GM23338 (cell line): ENCODE data around the gene ELAC2. TPM values are rescaled to one million over a fixed set of nuclear protein-coding genes. Genes with fewer than 3 reads are reported as not detected.

Experiments
- ATAC-seq: fragments of 200-7000 bp; cut with Tn5 transposase; 3 replicates; pipeline ENCODE4 v1.9.1; 2020
- DNase-seq: peaks from one replicate; pipeline ENCODE4 v3.0.0-alpha.2; 2015; ENCODE audit warnings: low spot score
- H2AFZ ChIP-seq: fragments of 200-600 bp; sonication (generic); 2 replicates; pipeline ENCODE4 v1.8.0; 2016; ENCODE audit warnings: antibody characterized with exemption, mild to moderate bottlenecking, moderate library complexity
- H3F3A ChIP-seq: fragments of 200-600 bp; sonication (generic); replicated peaks from 2 replicates; pipeline ENCODE4 v1.8.0; 2017; ENCODE audit warnings: antibody characterized with exemption, mixed run types, low read depth
- H3K27ac ChIP-seq: fragments of 200-600 bp; sonication (generic); 2 replicates; pipeline ENCODE4 v1.6.1; 2016; ENCODE audit warnings: low read depth
- H3K27me3 ChIP-seq: fragments of 200-600 bp; sonication (generic); 2 replicates; pipeline ENCODE4 v1.8.0; 2016; ENCODE audit warnings: mild to moderate bottlenecking, mixed run types, moderate library complexity; ENCODE audit not compliant: insufficient read depth
- H3K36me3 ChIP-seq: fragments of 200-600 bp; sonication (generic); 2 replicates; pipeline ENCODE4 v1.8.0; 2016; ENCODE audit warnings: mild to moderate bottlenecking; ENCODE audit not compliant: insufficient read depth
- H3K4me1 ChIP-seq: fragments of 200-600 bp; sonication (generic); 2 replicates; pipeline ENCODE4 v1.8.0; 2016; ENCODE audit warnings: mild to moderate bottlenecking, moderate library complexity; ENCODE audit not compliant: insufficient read depth
- H3K4me2 ChIP-seq: fragments of 200-600 bp; sonication (generic); 2 replicates; pipeline ENCODE4 v1.7.1; 2017; ENCODE audit warnings: mixed run types
- H3K4me3 ChIP-seq: fragments of 200-600 bp; sonication (generic); 2 replicates; pipeline ENCODE4 v1.6.1; 2016; ENCODE audit warnings: mixed run types
- H3K79me2 ChIP-seq: fragments of 200-600 bp; sonication (generic); replicated peaks from 2 replicates; pipeline ENCODE4 v1.8.0; 2017; ENCODE audit warnings: mild to moderate bottlenecking; ENCODE audit not compliant: insufficient read depth
- H3K9me2 ChIP-seq: fragments of 200-600 bp; sonication (generic); 2 replicates; pipeline ENCODE4 v1.8.0; 2017; ENCODE audit not compliant: insufficient read depth
- H4K20me1 ChIP-seq: fragments of 200-600 bp; sonication (generic); replicated peaks from 2 replicates; pipeline ENCODE4 v1.8.0; 2017; ENCODE audit warnings: mild to moderate bottlenecking; ENCODE audit not compliant: insufficient read depth
- H3K27ac Mint-ChIP-seq: 2 replicates; pipeline ENCODE4 v1.8.0; 2020; ENCODE audit warnings: inconsistent platforms, mild to moderate bottlenecking, moderate library complexity, mixed read lengths
- H3K27me3 Mint-ChIP-seq: 3 replicates; pipeline ENCODE4 v1.8.0; 2022; ENCODE audit warnings: low read depth, mild to moderate bottlenecking, moderate library complexity, mixed read lengths, inconsistent platforms; ENCODE audit not compliant: insufficient read depth, poor library complexity
- H3K36me3 Mint-ChIP-seq: 3 replicates; pipeline ENCODE4 v1.8.0; 2021; ENCODE audit warnings: low read depth, mild to moderate bottlenecking, inconsistent platforms, moderate library complexity, mixed read lengths
- H3K4me1 Mint-ChIP-seq: 3 replicates; pipeline ENCODE4 v1.8.0; 2020; ENCODE audit warnings: mild to moderate bottlenecking, inconsistent platforms, mixed read lengths
- H3K4me3 Mint-ChIP-seq: 3 replicates; pipeline ENCODE4 v1.8.0; 2021; ENCODE audit warnings: moderate library complexity, mild to moderate bottlenecking, inconsistent platforms, mixed read lengths
- H3K9me3 Mint-ChIP-seq: 3 replicates; pipeline ENCODE4 v1.8.0; 2020; ENCODE audit warnings: moderate library complexity, mild to moderate bottlenecking, inconsistent platforms, mixed read lengths
- CREB1 ChIP-seq: fragments of 250-450 bp; sonication (Bioruptor Pico); IDR thresholded peaks from 2 replicates; pipeline ENCODE4 v1.5.0; 2020; ENCODE audit warnings: low read depth, mild to moderate bottlenecking, moderate library complexity
- EZH2 ChIP-seq: fragments of 200-600 bp; sonication (generic); IDR thresholded peaks from one replicate; pipeline ENCODE4 v1.8.0; 2017; ENCODE audit warnings: antibody characterized with exemption, mild to moderate bottlenecking, low read depth; ENCODE audit not compliant: unreplicated experiment
- EZH2phosphoT487 ChIP-seq: fragments of 200-600 bp; sonication (generic); IDR thresholded peaks from one replicate; pipeline ENCODE4 v1.8.1; 2018; ENCODE audit warnings: antibody characterized with exemption; ENCODE audit not compliant: unreplicated experiment
- JUNB ChIP-seq: IDR thresholded peaks from one replicate; pipeline ENCODE4 v1.6.1; 2016; ENCODE audit warnings: antibody characterized with exemption; ENCODE audit not compliant: unreplicated experiment
- NANOG ChIP-seq: IDR thresholded peaks from 2 replicates; pipeline ENCODE4 v1.6.1; 2016; ENCODE audit warnings: antibody characterized with exemption, borderline replicate concordance
- POLR2AphosphoS5 ChIP-seq: IDR thresholded peaks from 2 replicates; pipeline ENCODE4 v1.6.1; 2016; ENCODE audit warnings: antibody characterized with exemption, low read depth
- STAT1 ChIP-seq: IDR thresholded peaks from one replicate; pipeline ENCODE4 v1.6.1; 2016; ENCODE audit warnings: antibody characterized with exemption; ENCODE audit not compliant: unreplicated experiment
- ZNF114 ChIP-seq: fragments of 250-450 bp; sonication (Bioruptor Pico); IDR thresholded peaks from 2 replicates; pipeline ENCODE4 v1.5.0; 2020; ENCODE audit warnings: mild to moderate bottlenecking, moderate library complexity
- ZNF331 ChIP-seq: fragments of 250-450 bp; sonication (Bioruptor Pico); IDR thresholded peaks from 2 replicates; pipeline ENCODE4 v1.5.0; 2020; ENCODE audit warnings: low read depth, mild to moderate bottlenecking, moderate library complexity
- polyA plus RNA-seq: library from polyadenylated mRNA; unstranded; fragments of >200 nt; fragmentation: Nextera tagmentation; extraction: Ambion mirVana; gene quantifications from 2 replicates; pipeline ENCODE4 v1.2.1, GENCODE V29; 2016
- total RNA-seq: library from RNA; depleted of rRNA; stranded (reverse); fragments of >200 nt; shearing (Covaris generic); gene quantifications from 2 replicates; pipeline ENCODE4 v1.2.3, GENCODE V29; 2014
- TF ChIP-seq, protein P1 (sequence below): fragments of 250-450 bp; sonication (Bioruptor Pico); IDR thresholded peaks from 2 replicates; pipeline ENCODE4 v1.5.0; 2020; ENCODE audit warnings: mild to moderate bottlenecking, moderate library complexity
- TF ChIP-seq, protein P2 (sequence below), 2 experiments: fragments of 200-600 bp in 1 of 2; sonication (generic) in 1 of 2; conservative IDR thresholded peaks; 2 replicates each; pipeline versions ENCODE4 v1.5.1 to v1.6.1; 2016 to 2017; ENCODE audit warnings: antibody characterized with exemption in 2 of 2, low read depth in 2 of 2, mild to moderate bottlenecking in 2 of 2, moderate library complexity in 1 of 2
- TF ChIP-seq, protein P3 (sequence below): IDR thresholded peaks from one replicate; pipeline ENCODE4 v1.6.1; 2018; ENCODE audit warnings: antibody characterized with exemption; ENCODE audit not compliant: unreplicated experiment
- TF ChIP-seq, protein P4 (sequence below): IDR thresholded peaks from 2 replicates; pipeline ENCODE4 v1.6.1; 2016; ENCODE audit warnings: antibody characterized with exemption

Gene ELAC2
- total and polyA plus RNA-seq, 2 experiments from 2014 or later = 49.9 to 203 TPM

DNA sequence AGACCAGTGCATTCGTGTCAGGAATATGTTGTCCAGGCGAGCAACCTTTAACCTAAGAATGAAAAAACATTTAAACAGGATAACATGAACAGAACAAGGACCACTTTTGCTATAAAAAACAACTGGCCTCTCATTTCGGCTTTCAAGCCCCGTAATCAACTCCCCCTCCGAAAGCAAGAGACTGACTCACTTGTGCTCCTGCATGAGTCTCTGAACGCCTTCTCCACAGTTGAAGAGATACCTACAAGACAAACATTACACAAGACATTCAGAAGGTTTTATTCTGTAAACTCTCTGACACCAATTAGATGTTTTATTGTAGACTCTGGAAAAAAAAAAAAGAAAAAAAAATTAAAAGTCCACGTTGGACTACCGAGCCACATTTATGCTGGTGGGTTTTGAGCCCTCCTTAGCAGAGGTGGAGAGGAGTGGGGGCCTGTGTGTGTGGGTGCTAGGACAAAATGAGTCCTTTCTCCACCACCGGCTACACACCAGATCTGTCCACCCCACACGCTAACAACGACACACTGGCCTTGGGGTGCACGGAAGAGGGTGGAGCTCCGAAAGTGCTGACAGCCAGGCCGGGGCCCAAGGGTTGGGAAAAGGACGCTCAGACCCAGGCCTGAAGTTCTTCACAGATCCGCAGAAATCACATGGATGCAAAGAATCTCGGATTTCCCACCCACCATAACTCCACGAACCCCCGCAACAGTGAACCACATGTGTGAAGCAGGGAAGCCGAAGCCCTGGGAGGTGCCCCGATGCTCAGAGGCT is 759 bp downstream of the ELAC2 start:
- Histone ChIP-seq H3K27ac (peak overlapping the region; percentile 89), H2AFZ (peak overlapping the region; percentile 83; the same call in 1 of the 2 replicates), H3F3A (peaks cover 5% of the 10 kb centered on the region; the same call in 1 of the 2 replicates), H4K20me1 (peaks cover 9% of the 10 kb centered on the region; the same call in 1 of the 2 replicates), H3K4me1 (no peaks in the 10 kb centered on the region), H3K9me2 (no peaks in the 10 kb centered on the region), H3K4me3 (peak overlapping the region; percentile 94), H3K4me2 (peak overlapping the region; percentile 91), H3K36me3 (peaks cover 42% of the 10 kb centered on the region), H3K27me3 (no peaks in the 10 kb centered on the region), H3K79me2 (peaks cover 26% of the 10 kb centered on the region)
- peaks cover 48% of the 10 kb centered on the region for H3K36me3 Mint-ChIP-seq
- DNase-seq (no peak), ATAC-seq (peak; percentile 22)
- peak overlapping the region; percentile 95 for H3K4me3 Mint-ChIP-seq
- H3K4me1 Mint-ChIP-seq = peaks cover 4% of the 10 kb centered on the region; the same call in 1 of the 3 replicates
- H3K9me3 Mint-ChIP-seq = no peaks in the 10 kb centered on the region
- TF ChIP-seq STAT1 (no peak), EZH2phosphoT487 (no peak), EZH2 (no peak), ZNF331 (CRISPR knock-in tag) (no peak), JUNB (no peak), NANOG (no peak), POLR2AphosphoS5 (no peak), CREB1 (CRISPR knock-in tag) (no peak), ZNF114 (no peak)
- TF ChIP-seq, protein P1, sequence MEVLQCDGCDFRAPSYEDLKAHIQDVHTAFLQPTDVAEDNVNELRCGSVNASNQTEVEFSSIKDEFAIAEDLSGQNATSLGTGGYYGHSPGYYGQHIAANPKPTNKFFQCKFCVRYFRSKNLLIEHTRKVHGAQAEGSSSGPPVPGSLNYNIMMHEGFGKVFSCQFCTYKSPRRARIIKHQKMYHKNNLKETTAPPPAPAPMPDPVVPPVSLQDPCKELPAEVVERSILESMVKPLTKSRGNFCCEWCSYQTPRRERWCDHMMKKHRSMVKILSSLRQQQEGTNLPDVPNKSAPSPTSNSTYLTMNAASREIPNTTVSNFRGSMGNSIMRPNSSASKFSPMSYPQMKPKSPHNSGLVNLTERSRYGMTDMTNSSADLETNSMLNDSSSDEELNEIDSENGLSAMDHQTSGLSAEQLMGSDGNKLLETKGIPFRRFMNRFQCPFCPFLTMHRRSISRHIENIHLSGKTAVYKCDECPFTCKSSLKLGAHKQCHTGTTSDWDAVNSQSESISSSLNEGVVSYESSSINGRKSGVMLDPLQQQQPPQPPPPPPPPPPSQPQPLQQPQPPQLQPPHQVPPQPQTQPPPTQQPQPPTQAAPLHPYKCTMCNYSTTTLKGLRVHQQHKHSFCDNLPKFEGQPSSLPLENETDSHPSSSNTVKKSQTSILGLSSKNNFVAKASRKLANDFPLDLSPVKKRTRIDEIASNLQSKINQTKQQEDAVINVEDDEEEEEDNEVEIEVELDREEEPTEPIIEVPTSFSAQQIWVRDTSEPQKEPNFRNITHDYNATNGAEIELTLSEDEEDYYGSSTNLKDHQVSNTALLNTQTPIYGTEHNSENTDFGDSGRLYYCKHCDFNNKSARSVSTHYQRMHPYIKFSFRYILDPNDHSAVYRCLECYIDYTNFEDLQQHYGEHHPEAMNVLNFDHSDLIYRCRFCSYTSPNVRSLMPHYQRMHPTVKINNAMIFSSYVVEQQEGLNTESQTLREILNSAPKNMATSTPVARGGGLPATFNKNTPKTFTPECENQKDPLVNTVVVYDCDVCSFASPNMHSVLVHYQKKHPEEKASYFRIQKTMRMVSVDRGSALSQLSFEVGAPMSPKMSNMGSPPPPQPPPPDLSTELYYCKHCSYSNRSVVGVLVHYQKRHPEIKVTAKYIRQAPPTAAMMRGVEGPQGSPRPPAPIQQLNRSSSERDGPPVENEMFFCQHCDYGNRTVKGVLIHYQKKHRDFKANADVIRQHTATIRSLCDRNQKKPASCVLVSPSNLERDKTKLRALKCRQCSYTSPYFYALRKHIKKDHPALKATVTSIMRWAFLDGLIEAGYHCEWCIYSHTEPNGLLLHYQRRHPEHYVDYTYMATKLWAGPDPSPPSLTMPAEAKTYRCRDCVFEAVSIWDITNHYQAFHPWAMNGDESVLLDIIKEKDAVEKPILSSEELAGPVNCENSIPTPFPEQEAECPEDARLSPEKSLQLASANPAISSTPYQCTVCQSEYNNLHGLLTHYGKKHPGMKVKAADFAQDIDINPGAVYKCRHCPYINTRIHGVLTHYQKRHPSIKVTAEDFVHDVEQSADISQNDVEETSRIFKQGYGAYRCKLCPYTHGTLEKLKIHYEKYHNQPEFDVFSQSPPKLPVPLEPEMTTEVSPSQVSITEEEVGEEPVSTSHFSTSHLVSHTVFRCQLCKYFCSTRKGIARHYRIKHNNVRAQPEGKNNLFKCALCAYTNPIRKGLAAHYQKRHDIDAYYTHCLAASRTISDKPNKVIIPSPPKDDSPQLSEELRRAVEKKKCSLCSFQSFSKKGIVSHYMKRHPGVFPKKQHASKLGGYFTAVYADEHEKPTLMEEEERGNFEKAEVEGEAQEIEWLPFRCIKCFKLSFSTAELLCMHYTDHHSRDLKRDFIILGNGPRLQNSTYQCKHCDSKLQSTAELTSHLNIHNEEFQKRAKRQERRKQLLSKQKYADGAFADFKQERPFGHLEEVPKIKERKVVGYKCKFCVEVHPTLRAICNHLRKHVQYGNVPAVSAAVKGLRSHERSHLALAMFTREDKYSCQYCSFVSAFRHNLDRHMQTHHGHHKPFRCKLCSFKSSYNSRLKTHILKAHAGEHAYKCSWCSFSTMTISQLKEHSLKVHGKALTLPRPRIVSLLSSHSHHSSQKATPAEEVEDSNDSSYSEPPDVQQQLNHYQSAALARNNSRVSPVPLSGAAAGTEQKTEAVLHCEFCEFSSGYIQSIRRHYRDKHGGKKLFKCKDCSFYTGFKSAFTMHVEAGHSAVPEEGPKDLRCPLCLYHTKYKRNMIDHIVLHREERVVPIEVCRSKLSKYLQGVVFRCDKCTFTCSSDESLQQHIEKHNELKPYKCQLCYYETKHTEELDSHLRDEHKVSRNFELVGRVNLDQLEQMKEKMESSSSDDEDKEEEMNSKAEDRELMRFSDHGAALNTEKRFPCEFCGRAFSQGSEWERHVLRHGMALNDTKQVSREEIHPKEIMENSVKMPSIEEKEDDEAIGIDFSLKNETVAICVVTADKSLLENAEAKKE (CRISPR knock-in tag) = no peak
- TF ChIP-seq, protein P2, sequence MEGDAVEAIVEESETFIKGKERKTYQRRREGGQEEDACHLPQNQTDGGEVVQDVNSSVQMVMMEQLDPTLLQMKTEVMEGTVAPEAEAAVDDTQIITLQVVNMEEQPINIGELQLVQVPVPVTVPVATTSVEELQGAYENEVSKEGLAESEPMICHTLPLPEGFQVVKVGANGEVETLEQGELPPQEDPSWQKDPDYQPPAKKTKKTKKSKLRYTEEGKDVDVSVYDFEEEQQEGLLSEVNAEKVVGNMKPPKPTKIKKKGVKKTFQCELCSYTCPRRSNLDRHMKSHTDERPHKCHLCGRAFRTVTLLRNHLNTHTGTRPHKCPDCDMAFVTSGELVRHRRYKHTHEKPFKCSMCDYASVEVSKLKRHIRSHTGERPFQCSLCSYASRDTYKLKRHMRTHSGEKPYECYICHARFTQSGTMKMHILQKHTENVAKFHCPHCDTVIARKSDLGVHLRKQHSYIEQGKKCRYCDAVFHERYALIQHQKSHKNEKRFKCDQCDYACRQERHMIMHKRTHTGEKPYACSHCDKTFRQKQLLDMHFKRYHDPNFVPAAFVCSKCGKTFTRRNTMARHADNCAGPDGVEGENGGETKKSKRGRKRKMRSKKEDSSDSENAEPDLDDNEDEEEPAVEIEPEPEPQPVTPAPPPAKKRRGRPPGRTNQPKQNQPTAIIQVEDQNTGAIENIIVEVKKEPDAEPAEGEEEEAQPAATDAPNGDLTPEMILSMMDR (conservative IDR thresholded peaks at IDR 0.05; ENCODE audit: low read depth in 2 of 2) = no peak
- TF ChIP-seq, protein P3, sequence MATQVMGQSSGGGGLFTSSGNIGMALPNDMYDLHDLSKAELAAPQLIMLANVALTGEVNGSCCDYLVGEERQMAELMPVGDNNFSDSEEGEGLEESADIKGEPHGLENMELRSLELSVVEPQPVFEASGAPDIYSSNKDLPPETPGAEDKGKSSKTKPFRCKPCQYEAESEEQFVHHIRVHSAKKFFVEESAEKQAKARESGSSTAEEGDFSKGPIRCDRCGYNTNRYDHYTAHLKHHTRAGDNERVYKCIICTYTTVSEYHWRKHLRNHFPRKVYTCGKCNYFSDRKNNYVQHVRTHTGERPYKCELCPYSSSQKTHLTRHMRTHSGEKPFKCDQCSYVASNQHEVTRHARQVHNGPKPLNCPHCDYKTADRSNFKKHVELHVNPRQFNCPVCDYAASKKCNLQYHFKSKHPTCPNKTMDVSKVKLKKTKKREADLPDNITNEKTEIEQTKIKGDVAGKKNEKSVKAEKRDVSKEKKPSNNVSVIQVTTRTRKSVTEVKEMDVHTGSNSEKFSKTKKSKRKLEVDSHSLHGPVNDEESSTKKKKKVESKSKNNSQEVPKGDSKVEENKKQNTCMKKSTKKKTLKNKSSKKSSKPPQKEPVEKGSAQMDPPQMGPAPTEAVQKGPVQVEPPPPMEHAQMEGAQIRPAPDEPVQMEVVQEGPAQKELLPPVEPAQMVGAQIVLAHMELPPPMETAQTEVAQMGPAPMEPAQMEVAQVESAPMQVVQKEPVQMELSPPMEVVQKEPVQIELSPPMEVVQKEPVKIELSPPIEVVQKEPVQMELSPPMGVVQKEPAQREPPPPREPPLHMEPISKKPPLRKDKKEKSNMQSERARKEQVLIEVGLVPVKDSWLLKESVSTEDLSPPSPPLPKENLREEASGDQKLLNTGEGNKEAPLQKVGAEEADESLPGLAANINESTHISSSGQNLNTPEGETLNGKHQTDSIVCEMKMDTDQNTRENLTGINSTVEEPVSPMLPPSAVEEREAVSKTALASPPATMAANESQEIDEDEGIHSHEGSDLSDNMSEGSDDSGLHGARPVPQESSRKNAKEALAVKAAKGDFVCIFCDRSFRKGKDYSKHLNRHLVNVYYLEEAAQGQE = no peak
- TF ChIP-seq, protein P4, sequence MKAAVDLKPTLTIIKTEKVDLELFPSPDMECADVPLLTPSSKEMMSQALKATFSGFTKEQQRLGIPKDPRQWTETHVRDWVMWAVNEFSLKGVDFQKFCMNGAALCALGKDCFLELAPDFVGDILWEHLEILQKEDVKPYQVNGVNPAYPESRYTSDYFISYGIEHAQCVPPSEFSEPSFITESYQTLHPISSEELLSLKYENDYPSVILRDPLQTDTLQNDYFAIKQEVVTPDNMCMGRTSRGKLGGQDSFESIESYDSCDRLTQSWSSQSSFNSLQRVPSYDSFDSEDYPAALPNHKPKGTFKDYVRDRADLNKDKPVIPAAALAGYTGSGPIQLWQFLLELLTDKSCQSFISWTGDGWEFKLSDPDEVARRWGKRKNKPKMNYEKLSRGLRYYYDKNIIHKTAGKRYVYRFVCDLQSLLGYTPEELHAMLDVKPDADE = no peak
- H3K27ac Mint-ChIP-seq = peak overlapping the region; percentile 89
- no peaks in the 10 kb centered on the region for H3K27me3 Mint-ChIP-seq
